ENCODE data around the gene PTGES3.
"Not testable (repeated sequence)": the region's sequence is repeated elsewhere in the genome, so short reads cannot be mapped to it uniquely, and the experiment has no call there.

The PTGES3 gene

DNA sequence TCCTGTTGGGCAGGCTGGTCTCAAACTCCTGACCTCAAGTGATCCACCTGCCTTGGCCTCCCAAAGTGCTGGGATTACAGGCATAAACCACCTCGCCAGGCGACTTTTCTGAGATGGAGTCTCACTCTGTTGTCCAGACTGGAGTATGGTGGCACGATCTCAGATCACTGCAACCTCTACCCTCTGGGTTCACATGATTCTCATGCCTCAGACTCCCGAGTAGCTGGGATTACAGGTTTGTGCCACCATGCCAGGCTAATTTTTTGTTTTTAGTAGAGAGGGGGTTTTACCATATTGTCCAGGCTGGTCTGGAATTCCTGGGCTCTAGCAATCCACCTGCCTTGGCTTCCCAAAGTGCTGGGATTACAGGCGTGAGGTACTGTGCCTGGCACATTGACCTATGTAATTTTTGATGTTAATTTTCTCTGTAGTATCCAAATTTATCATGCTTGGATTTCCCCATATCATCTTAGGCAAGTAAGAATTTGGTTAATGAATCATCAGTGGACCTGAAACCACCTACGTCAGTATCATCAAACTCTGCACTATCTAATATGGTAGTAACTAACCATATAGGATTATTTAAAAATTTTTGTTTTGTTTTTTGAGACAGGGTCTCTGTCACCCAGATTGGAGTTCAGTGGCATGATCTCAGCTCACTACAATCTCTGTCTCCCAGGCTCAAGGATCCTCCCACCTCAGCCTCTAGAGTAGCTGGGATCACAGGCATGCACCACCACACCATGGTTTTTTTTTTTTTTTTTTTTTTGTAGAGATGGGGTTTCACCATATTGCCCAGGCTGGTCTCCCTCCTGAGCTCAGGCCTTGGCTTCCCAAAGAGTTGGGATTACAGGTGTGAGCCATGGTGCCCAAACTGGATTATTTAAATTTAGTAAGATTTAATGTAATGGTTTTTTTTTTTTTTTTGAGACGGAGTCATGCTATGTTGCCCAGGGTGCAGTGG lies 30.4 kb downstream of the PTGES3 start:
- no peak overlapping the region for H3K4me3 ChIP-seq (ENCODE audit: low read length)
- DNase-seq (ENCODE audit: low read depth) = peak; percentile 58
- TF ChIP-seq, protein P1, sequence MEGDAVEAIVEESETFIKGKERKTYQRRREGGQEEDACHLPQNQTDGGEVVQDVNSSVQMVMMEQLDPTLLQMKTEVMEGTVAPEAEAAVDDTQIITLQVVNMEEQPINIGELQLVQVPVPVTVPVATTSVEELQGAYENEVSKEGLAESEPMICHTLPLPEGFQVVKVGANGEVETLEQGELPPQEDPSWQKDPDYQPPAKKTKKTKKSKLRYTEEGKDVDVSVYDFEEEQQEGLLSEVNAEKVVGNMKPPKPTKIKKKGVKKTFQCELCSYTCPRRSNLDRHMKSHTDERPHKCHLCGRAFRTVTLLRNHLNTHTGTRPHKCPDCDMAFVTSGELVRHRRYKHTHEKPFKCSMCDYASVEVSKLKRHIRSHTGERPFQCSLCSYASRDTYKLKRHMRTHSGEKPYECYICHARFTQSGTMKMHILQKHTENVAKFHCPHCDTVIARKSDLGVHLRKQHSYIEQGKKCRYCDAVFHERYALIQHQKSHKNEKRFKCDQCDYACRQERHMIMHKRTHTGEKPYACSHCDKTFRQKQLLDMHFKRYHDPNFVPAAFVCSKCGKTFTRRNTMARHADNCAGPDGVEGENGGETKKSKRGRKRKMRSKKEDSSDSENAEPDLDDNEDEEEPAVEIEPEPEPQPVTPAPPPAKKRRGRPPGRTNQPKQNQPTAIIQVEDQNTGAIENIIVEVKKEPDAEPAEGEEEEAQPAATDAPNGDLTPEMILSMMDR (IDR thresholded peaks at IDR 0.05; ENCODE audit: insufficient read depth, low read depth, low read length, missing control alignments) = no peak

DNA sequence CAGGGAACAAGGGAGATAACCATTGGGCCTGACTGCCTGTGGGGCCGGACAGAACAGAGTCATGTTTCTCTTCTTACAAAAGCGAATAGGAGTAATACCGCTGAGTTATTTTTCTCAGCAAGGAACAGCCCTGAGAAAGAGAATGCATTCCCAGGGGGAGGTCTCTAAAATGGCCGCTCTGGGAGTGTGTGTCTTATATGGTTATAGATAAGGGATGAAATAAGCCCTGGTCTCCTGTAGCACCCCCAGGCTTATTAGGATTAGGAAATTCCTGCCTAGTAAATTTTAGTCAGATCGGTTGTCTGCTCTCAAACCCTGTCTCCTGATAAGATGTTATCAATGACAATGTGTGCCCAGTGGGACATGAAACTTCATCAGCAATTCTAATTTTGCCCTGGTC lies 34.3 kb downstream of the PTGES3 start:
- not testable (repeated sequence) for H3K4me3 ChIP-seq (ENCODE audit: low read length); DNase-seq (ENCODE audit: low read depth)

DNA sequence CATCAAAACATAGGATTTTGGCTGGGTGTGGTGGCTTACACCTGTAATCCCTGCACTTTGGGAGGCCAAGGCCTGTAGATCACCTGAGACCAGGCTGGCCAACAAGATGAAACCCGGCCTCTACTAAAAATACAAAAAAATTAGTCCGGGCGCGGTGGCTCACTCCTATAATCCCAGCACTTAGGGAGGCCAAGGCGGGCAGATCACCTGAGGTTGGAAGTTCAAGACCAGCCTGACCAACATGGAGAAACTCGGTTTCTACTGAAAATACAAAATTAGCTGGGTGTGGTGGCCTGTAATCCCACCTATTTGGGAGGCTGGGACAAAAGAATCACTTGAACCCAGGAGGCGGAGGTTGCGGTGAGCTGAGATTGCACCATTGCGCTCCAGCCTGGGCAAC lies 40.1 kb downstream of the PTGES3 start:
- H3K4me3 ChIP-seq (ENCODE audit: low read length); DNase-seq (ENCODE audit: low read depth): not testable (repeated sequence)

DNA sequence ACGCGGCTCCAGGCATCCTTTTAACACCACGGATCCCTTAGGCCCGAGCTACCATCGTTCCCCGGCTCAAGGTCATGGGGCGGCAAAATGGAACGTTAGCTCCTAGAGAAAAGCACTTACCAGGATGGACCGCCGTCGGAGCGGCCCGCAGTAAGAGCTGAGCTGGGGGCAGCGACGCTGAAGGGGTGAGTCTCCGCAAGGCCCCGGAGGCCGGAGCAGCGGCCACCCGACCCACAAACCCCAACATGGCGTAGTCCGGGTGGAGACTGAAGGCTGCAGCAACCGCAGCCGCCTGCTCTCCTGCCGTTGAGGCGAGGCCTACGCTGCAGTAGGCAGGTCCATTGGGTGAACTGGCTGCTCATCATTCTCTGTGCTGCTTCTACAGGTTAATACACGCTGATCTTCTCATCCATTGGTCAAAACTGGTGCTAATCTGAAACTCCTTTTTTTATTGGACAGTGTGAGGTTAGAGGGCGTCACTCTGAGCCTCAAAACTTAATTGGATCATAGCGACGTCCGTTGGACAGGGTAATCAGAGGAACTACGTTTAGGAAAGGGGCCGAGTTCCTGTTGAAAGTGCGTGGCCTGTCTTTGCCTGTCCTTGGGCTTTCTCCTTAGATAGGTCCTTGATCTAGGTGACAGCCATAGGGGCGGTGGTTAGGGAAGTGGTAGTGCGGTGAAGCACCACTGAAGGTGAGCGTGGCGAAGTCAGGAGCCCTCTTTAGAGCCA lies 42.2 kb downstream of the PTGES3 start, which contains the start of gene ATP5F1B:
Gene ATP5F1B (minus strand): TSS at position 268 of the 730 bp plus-strand sequence. CDS start 21 bp downstream, at position 247.
- DNase-seq (ENCODE audit: low read depth) = peak; percentile 100
- H3K4me3 ChIP-seq (ENCODE audit: low read length) = peak within 1 kb of the TSS; percentile 100
- TF ChIP-seq, protein P1 (IDR thresholded peaks at IDR 0.05; ENCODE audit: insufficient read depth, low read depth, low read length, missing control alignments) = no peak

DNA sequence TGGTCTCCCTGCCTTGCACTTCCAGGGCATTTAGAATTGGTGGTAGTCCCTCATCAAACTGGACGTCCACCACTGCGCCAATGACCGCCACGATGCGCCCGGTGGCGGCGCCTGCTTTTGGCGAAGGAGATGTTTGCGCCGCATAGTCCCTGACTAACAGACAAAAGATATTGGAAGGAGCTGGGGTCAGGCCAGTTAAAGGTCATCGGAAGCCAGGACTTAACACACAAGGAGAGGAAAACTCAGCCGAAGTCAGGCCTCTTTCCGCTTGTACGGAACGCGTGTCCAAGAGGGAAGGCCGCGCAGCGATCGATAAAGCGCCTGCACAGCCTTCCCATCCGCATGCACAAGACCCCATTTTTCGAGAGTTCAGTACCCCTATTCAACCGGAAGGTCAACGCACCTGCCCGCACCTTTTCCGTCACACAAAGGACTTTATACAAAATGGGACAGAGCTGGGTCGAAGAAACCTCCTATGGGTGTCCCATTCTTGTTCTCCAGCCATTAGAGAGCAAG lies 42.8 kb downstream of the PTGES3 start:
- no peak for DNase-seq (ENCODE audit: low read depth)

DNA sequence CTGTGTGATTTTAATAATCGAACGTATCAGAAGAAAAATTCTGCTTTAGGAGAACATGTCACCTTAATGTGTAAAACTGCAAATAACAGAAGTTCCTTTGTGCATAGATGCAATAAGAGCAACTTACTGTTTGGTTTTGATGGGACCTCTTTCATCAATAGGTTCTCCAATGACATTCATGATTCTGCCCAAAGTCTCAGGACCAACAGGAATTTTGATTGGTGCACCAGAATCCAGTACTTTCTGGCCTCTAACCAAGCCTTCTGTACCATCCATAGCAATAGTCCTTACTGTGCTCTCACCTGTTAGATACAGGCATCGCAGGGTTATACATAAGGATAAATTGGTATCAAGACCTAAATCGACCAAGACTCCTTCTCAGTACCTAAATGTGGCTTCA lies 43.4 kb downstream of the PTGES3 start:
- TF ChIP-seq, protein P1 (IDR thresholded peaks at IDR 0.05; ENCODE audit: insufficient read depth, low read depth, low read length, missing control alignments) = no peak
- H3K4me3 ChIP-seq (ENCODE audit: low read length) = peak overlapping the region; percentile 100
- no peak for DNase-seq (ENCODE audit: low read depth)

More for the DNA sequence above, 42.8 kb downstream of the PTGES3 start:
- TF ChIP-seq, protein P1 (IDR thresholded peaks at IDR 0.05; ENCODE audit: insufficient read depth, low read depth, low read length, missing control alignments) = no peak
- peak overlapping the region; percentile 100 for H3K4me3 ChIP-seq (ENCODE audit: low read length)

DNA sequence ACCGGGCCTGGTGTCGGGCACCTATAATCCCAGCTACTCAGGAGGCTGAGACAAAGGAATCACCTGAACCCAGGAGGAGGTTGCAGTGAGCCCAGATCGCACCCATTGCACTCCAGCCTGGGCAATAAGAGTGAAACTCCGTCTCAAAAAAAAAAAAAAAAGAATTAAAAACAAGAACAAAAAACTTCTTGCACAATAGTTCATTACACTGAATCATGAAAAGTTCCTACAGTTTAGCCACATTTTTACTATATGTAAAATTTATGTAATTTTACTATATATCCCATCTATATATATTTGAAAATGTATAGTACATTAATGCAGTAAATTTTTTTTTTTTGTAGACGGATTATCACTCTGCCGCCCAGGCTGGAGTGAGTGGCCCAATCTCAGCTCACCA lies 46.9 kb downstream of the PTGES3 start:
- DNase-seq (ENCODE audit: low read depth) = no peak
- TF ChIP-seq, protein P1 (IDR thresholded peaks at IDR 0.05; ENCODE audit: insufficient read depth, low read depth, low read length, missing control alignments) = no peak
- H3K4me3 ChIP-seq (ENCODE audit: low read length) = no peak overlapping the region

Measured in epithelial cell of esophagus (primary cell).